HG03571 (cell line): Measurements from ENCODE around the gene TNNT2.

Source experiments
- ATAC-seq: cut with Tn5 transposase; IDR thresholded peaks from one replicate; pipeline ENCODE4 v1.9.1; 2021; ENCODE audit not compliant: unreplicated experiment

The TNNT2 gene

DNA sequence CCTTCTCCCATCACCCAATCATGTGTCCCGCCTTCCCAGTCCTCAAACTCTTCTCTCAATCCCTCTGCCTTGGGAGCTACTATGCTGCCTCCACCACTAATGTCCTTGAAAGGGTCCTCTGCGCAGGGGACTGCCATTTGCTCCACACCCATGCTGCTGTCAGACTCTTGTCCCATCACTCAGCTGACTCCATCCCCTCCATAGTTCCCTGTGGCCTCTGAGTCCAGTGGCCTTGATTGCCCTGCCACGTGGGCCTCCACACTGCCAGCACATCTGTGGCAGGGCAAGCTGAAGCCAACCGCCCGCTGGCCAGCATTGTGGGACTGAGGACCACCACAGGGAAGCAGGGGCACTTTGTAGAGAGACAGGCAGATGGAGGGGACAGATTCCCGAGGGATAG lies 1.3 kb upstream of the TNNT2 start:
- ATAC-seq, result no peak

DNA sequence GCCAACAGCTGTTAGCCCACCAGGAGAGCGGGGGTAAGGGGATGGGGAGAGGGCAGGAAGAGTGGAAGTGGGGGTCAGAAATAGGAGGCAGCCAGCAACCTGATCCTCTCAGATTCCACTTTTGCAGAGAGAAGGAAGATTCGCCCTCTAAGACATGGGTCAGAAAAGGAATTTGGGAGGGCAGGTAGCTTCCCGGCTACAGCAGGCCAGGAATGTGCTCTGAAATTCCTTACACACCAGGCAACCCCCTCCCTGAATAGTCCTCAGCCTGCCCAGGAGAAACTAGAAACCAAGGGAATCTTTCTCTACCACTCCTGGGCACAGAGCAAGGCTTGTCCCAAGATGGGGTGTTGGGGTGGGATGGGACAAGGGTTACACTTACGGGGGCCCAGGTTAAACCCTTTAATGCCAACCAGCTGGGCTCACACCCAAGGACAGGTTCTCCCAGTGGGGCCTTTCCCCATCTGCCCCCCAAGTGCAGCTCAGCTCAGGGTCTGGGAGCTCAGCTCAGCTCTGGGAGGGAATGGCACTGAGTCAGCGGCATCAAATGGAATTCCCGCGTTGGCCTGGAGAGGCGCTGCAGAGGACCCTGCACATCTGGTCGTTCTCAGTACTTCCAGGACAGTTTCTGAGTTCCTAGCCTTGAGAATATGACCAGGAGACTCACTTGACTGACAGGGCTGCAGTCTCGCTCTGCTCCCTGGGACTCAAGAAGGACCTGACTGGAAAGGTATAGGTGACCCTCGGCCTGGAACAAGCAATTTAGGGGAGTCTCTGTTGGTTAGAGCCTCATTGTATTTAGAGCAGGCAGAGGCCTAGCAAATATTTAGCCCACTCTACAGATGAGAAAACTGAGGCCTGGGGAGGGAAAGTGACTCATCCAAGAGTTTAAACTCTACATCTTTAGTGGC lies 761 bp downstream of the TNNT2 start:
- ATAC-seq, result no peak

DNA sequence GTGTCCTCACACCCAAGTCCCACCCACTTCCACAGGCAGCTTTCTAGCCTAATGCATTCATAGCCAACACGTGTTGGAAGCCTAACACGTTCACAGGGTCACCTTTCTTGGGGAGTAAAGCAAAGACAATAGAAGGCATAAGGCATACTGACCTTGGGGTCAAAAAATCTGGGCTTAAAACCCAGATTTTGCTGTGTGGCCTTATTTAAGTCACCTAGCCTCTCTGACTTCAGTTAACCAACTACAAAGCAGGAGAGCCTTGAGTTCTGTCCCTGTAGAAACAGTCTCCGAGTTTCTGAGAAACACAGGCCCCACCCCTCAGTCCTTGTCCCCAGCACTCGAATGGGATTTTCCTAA lies 1.4 kb downstream of the TNNT2 start:
- no peak for ATAC-seq

DNA sequence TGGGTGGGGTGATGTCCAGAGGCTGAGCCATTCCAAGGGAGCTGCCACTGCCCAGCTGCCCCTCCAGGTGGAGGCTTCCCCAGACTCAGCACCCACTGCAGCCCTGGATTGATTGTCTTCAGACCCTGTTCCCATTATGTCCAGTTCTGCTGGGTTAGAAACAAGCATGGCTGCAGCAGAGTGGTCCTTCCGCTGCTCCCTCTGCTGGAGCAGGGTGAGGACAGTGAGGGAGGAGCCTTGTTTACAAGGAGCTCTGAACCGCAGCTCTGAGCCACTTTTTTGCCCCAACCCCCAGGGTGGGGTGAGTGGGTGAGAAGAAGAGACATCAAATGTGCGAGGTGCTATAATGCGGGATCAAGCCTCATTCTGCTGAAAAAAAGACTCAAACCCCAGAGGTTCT lies 2.3 kb downstream of the TNNT2 start:
- no peak for ATAC-seq

DNA sequence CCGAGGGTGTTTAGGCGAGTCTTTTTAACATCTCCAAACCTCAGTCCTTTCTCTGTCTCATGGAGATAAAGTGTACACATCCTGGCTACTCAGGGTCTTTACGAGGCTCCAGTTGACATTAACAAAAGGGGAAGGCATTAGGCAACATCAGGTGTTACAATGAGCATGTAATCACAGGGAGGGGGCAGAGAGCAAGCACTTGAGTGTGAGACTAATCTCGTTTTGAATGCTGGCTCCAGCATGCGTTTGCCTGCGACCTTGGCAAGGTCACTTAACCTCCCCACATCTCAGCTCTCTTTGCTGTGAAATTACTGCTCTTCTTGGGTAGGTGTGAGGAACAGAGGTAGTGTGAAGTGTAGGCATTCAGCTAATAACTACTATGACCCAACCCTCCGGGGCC lies 3.1 kb downstream of the TNNT2 start:
- no peak for ATAC-seq

DNA sequence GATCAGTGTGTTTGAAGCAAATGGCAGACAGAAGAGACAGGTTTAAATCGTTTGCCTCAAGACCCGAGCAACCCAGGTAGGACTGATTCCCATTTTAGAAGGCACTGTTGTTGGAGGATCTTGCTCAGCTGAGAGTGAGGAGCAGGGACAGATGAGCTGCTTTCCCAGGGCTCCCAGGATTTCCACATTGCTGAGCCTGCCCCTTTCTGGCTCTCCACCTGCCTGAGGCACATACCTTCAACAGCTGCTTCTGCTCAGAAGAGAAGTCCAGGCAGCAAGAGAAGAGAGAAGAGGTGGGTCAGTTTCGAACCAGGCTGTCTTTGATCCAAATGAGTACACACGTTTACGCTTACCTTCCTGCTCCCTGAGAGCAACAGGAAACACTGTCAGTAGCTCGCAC lies 5.7 kb downstream of the TNNT2 start:
- no peak for ATAC-seq

DNA sequence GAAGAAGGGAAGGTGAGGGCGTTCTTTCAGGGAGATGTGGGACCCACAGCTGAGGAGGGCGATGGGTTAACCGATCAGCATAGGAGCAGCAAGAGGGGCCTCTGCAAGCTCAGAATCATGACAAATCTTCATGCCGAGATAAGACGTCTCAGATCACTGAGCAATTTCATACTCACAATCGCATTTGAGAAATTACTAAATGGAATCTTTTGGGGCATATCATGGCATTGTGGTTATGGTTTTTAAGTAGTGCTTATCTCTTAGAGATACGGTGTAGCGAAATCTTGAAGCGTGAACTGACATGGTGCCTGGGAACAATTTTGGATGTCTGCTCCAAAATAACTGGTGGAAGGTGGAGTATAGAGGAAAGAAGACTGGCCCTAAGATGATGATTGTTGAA lies 6.2 kb downstream of the TNNT2 start:
- no peak for ATAC-seq

DNA sequence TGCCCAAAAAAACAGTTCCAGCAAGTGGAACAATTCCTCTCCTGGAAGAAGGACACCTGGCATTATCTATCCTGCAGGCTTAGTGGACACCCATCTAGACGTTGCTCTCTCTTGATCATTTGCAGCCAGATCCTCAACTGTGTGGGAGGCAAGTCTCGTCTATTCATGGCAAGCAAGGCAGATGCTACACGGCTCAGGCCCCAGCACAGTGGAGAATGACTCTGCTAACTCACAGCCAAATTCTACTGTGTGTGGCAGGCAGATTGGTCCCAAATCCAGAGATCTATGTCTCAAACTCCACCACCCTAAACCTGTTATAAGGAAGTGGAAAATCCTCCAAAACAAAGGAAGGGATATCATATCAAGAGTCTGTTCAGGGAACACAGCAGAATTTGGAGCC lies 7.0 kb downstream of the TNNT2 start:
- ATAC-seq, result no peak

DNA sequence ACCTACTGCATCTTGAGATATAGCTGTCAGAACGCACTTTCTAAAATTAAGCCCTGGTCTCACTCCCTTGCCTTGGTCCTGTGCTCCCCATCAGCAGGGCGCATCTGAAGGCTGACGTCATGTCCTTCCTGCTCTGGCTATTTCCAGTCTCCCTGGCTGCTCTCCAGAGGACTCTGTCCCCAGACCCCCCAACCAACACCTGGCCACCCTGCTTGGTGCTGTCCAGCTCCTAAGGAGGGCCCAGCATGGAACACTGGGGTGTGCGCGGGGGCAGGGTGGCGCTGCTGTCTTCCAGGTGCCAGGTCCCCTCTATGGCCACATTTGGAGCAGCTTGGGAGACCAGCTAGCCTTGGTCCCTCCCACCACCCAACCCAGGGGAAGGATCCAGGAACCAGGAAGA lies 8.3 kb downstream of the TNNT2 start:
- no peak for ATAC-seq

DNA sequence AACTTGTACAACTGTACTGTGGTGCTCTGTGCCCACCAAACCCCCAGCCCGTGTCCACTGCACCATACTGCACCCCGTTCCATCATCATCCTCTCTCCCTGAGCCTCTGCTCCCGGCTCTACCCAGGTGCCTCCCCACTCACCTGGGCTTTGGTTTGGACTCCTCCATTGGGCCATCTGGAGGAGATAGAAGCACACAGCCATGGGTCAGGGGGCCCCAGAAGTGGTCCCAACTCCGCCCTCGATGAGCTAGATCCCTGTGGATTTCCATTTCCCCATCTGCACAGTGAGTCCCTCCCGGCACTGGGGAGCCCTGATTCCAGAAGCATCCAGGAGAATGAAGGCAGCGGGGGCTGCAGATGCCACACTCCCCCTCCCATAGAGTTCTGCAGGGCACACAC lies 10.8 kb downstream of the TNNT2 start:
- no peak for ATAC-seq

DNA sequence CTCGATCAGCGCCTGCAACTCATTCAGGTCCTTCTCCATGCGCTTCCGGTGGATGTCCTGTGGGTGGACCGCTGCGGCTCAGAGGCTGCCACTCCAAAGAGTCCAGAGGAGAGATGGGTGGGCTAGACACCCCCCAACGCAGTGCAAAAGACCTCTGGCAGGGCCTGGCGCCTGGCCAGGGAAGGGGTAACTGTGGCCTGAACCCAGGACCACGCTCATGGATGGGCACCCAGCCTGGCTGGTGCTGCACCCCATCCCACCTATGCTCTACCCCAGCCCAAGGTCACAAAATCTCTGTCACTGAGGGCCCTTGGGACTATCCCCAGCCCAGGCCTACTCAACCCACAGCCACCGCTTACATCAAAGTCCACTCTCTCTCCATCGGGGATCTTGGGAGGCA lies 12.2 kb downstream of the TNNT2 start:
- no peak for ATAC-seq

DNA sequence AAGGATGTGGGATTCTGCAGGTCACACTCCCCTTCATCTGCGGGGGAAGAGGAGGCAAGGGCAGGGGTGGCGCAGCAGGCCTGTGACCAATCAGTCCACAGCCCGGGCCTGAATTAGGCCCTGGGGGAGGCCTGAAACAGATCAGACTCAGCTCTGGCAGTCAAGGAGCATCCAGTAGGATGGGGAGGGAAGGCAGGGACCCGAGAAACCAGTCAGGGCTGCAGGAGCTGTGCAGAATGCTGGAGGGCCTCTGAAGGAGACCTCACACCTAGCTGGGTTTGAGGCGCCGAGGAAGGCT lies 12.7 kb downstream of the TNNT2 start:
- no peak for ATAC-seq

DNA sequence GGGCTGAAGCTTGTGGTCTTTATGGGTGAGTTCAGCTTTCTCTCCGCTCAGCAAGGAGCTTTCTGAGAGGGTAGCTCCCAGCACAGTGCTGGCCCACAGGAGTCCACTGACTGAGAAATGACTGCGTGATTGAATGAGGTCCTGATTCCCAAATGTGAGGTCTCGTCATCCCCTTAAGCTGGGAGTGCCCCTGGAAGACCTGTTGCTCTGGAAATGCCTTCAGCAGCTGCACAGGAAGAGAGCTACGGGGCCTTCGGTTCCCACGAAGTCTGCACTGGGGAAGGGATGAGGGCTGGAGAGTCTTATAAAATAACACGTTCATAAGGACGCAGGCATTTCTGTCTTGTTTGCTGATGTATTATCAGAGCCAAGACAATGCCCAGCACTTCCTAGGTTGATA lies 14.0 kb downstream of the TNNT2 start:
- no peak for ATAC-seq

DNA sequence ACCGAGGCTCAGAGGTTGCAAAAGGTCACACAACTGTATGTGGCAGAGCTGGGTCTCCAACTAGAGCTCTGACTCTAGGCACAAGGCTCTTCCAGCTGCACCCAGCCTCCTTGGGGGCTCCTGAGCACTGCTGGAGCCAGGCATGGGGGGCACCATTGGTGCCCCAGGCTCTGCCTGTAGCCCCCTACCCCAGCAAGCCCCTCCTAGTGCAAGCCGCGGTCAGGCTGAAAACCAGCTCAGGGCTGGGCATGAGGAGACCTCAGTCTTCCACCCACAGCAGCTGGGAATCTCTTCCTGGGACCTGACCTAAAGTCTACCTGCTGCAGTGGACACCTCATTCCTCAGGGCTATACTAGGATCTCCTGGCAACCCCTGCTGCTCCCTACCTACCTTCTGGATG lies 14.6 kb downstream of the TNNT2 start:
- ATAC-seq, result no peak

DNA sequence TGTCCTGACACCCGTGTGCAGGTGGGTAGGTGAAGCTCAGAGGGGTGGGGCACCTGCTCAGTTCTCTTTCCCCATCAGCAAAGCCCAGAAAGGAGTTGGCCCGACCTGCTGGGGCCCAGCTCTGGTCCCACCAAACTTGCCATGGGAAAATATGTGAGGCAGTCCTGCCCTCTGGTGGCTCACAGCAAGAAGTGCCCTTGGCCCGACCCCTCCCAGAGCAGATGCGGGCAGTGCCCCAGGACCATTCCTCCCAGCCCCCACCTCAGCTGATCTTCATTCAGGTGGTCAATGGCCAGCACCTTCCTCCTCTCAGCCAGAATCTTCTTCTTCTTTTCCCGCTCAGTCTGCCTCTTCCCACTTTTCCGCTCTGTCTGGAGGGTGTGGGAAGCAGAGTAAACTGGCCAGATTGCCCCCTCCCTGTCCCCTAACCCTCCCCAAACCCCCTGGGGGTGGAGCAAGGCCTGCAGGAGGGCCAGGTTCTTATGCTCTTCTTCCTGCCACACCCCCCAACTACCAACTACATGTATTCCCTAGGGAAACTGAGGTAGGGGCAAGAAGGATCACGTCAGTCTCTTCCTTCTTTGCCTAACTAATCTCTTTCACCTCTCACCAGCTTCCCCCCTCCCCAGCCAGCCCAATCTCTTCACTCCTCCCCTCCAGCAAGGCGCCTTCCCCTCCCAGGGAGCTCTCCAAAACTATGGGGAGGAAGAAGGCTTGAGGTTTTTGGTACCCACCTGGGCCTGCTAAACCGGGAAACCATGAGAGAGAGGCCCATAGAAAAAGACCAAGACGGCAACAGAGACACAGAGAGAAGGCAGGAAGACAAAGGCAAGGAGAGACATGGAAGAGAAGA lies 15.6 kb downstream of the TNNT2 start:
- ATAC-seq, result no peak

DNA sequence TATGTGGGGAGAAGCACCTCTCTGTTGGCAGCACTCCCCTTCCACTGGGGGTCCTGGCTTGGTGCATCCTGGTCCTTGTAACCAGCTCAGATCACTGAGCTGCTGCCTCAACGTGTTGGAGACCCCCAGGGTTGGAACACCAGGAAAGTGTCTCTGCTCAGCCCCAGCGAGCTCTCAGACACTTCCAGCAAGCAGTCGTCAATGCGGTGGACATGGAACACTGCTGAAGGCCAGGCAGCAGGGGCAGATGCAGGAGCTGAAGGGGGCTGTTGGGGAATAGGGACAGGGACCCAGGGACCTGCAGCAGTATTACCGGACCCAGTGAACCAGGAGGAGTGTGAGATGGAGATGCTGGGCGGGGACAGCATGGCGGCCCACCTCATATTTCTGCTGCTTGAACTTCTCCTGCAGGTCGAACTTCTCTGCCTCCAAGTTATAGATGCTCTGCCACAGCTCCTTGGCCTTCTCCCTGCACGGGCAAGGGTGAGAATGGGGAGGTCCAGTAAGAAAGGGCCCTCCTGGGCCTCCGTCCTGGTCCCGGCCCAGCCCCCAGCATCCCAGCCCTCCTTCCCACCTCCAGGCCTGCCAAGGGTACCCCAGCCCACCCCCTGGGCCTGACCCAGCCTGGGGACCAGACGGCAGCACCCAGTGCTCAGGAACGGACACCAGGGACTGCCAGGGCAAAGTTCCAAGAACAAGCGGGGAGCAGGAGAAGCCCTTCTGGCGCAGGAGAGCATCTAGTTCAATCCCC lies 16.4 kb downstream of the TNNT2 start:
- ATAC-seq, result no peak

DNA sequence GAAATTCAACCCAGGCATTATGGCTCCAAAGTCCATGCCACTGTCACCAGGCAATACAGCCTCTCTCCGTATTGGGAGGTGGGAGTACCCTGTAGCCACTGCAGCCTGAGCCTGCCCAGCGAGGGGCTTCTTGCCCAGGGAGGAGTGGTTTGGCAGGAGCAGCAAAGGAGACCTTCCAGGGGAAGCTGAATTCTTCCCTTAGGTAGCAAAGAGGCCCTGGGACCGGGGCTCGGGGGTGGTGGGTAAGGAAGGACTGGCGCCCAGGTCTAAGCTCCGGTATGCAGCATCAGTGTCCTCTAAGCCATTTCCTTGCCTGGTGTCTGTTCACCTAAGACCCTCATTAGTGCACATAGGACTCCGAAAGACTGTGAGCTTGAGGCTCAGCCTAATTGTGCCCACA lies 17.0 kb downstream of the TNNT2 start:
- no peak for ATAC-seq

DNA sequence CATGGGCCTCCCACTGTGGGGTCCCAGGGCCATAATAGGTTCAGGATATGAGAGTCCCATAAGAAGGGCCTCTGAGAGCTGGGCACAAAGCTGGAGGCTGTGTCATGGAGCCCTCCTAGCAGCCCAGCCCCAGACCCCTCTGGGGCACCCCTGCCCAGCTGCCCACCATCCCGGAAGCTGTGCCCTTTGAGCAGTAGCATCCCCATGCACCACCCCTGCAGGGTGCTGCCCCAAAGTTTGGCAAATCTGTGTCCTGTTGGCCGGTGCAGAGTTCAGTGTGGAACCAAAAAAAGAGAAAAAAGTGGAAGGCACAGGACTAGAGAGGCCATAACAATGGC lies 17.6 kb downstream of the TNNT2 start:
- no peak for ATAC-seq

DNA sequence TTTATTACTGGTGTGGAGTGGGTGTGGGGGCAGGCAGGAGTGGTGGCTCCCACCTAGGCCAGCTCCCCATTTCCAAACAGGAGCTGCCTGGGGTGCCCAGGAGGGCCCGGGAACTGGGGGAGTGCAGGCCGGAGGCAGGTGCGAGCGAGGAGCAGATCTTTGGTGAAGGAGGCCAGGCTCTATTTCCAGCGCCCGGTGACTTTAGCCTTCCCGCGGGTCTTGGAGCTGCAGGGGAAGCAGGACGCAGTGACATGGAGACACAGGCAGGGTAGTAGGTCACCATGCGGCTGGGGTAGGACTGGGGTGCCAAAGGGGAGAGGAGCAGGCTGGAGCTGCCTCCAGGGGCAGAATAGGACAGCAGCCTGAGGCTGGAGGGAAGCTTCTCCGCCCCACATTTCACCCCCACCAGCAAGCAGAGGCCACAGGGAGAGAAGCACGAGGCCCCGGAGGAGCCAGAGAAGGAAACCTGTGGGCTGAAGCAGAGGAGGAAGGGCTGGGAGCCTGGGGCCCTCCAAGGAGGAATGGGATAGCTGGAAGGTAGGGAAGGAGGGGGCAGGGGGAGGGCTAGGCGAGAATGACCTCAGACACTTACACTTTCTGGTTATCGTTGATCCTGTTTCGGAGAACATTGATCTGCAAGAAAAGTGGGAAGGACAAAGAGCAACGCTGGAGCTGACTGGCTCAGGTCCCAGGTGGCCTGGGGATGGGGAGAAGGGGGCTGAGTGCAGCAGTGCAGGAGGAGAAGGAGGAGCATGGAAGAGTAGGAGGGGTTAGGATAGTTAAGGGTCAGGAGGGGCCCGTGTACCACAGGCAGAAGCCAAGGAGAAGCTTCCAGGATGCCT lies 18.2 kb downstream of the TNNT2 start:
- no peak for ATAC-seq

DNA sequence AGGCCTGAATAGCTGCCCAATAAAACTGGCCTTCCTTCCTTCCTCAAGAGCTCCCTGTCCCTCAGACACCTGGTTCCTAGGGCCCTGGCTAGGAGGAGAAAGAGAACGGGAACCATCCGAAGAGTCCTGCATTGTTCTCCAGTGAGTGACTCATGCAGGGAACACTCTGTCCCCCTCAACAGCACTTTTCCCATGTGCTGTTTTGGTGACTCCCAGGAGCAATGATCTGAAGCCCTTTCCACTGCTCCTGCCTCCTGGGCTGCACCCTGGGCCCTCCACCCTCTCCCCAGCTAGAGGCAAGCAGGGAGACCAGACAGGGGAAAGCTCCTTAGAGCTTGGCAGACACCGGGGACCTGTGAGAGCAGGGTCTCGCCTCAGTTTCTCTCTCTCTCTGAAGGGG lies 18.9 kb downstream of the TNNT2 start:
- ATAC-seq, result no peak
